Measurements from ENCODE around the gene DEXI.

DEXI gene

GRCh38 chr16:10982465-10983150, 40.3 kb upstream of the DEXI start:
- Histone ChIP-seq H3K4ac (ENCODE audit: low read depth, low read length) (no peak overlapping the region), H3K79me2 (ENCODE audit: control insufficient read depth, insufficient read depth, low read length, poor library complexity) (no peaks in the 10 kb centered on the region), H2AFZ (ENCODE audit: insufficient read depth, low read length, poor library complexity) (no peak overlapping the region), H4K12ac (ENCODE audit: low read depth, low read length) (no peak overlapping the region), H4K8ac (ENCODE audit: low read depth, low read length) (no peak overlapping the region), H3K4me2 (ENCODE audit: low read length) (no peak overlapping the region), H3K27me3 (ENCODE audit: insufficient read depth, low read length) (no peaks in the 10 kb centered on the region), H3K14ac (ENCODE audit: low read length) (no peak overlapping the region), H3K36me3 (ENCODE audit: control insufficient read depth in 1 of 2, insufficient read depth in 2 of 2, low read length in 2 of 2) (peaks cover 7 to 8% of the 10 kb centered on the region in 2 experiments), H3K4me1 (ENCODE audit: control insufficient read depth in 1 of 2, insufficient read depth in 2 of 2, low read length in 2 of 2) (peaks cover 12 to 23% of the 10 kb centered on the region in 2 experiments), H2BK12ac (ENCODE audit: low read length) (no peak overlapping the region), H4K91ac (ENCODE audit: low read depth, low read length) (no peak overlapping the region), H3K4me3 (ENCODE audit: low read depth, low read length) (no peak overlapping the region), H3K27ac (ENCODE audit: low read depth, low read length) (no peak overlapping the region), H2BK5ac (ENCODE audit: low read depth, low read length, poor library complexity) (no peak overlapping the region), H3K9me3 (ENCODE audit: insufficient read depth, low read depth, low read length) (no peaks in the 10 kb centered on the region), H3K18ac (ENCODE audit: low read length) (no peak overlapping the region), H2AK5ac (ENCODE audit: low read length) (no peak overlapping the region), H2BK120ac (ENCODE audit: insufficient read depth, low read length, poor library complexity) (no peak overlapping the region), H3K23ac (ENCODE audit: low read length) (no peak overlapping the region), H3K9ac (ENCODE audit: low read length) (no peak overlapping the region), H3K79me1 (ENCODE audit: low read length) (no peaks in the 10 kb centered on the region)
- WGBS (ENCODE audit: extremely low coverage, insufficient coverage, insufficient read length), result no CpG with 5 or more reads among the region's 15 CpGs
- DNase-seq, result no peak

GRCh38 chr16:10981697-10982216, 39.5 kb upstream of the DEXI start:
- no peak overlapping the region for H2AK5ac ChIP-seq (ENCODE audit: low read length)
- no peak for DNase-seq
- H3K79me2 ChIP-seq (ENCODE audit: control insufficient read depth, insufficient read depth, low read length, poor library complexity), result no peaks in the 10 kb centered on the region
- no peak overlapping the region for H3K27ac ChIP-seq (ENCODE audit: low read depth, low read length)
- no peak overlapping the region for H3K23ac ChIP-seq (ENCODE audit: low read length)
- peaks cover 7 to 8% of the 10 kb centered on the region in 2 experiments for H3K36me3 ChIP-seq (ENCODE audit: control insufficient read depth in 1 of 2, insufficient read depth in 2 of 2, low read length in 2 of 2)
- no peak overlapping the region for H3K18ac ChIP-seq (ENCODE audit: low read length)
- WGBS (ENCODE audit: extremely low coverage, insufficient coverage, insufficient read length), result no CpG with 5 or more reads among the region's 4 CpGs
- no peak overlapping the region for H2BK5ac ChIP-seq (ENCODE audit: low read depth, low read length, poor library complexity)
- H3K9ac ChIP-seq (ENCODE audit: low read length), result no peak overlapping the region
- H3K4me1 ChIP-seq (ENCODE audit: control insufficient read depth in 1 of 2, insufficient read depth in 2 of 2, low read length in 2 of 2), result peaks cover 20 to 29% of the 10 kb centered on the region in 2 experiments
- H2BK12ac ChIP-seq (ENCODE audit: low read length), result no peak overlapping the region
- no peak overlapping the region for H3K4me2 ChIP-seq (ENCODE audit: low read length)
- no peaks in the 10 kb centered on the region for H3K9me3 ChIP-seq (ENCODE audit: insufficient read depth, low read depth, low read length)
- no peak overlapping the region for H2BK120ac ChIP-seq (ENCODE audit: insufficient read depth, low read length, poor library complexity)
- H3K14ac ChIP-seq (ENCODE audit: low read length), result no peak overlapping the region
- H2AFZ ChIP-seq (ENCODE audit: insufficient read depth, low read length, poor library complexity), result no peak overlapping the region
- H3K27me3 ChIP-seq (ENCODE audit: insufficient read depth, low read length), result no peaks in the 10 kb centered on the region
- no peak overlapping the region for H4K12ac ChIP-seq (ENCODE audit: low read depth, low read length)
- no peak overlapping the region for H4K91ac ChIP-seq (ENCODE audit: low read depth, low read length)
- no peak overlapping the region for H3K4me3 ChIP-seq (ENCODE audit: low read depth, low read length)
- H3K4ac ChIP-seq (ENCODE audit: low read depth, low read length), result no peak overlapping the region
- H4K8ac ChIP-seq (ENCODE audit: low read depth, low read length), result no peak overlapping the region
- peaks cover 5% of the 10 kb centered on the region for H3K79me1 ChIP-seq (ENCODE audit: low read length)

- H3K9ac ChIP-seq (ENCODE audit: low read length), result no peak overlapping the region
- H3K36me3 ChIP-seq (ENCODE audit: control insufficient read depth in 1 of 2, insufficient read depth in 2 of 2, low read length in 2 of 2), result peaks cover 7 to 8% of the 10 kb centered on the region in 2 experiments
- no peak for DNase-seq
- H3K23ac ChIP-seq (ENCODE audit: low read length), result no peak overlapping the region
- H2BK120ac ChIP-seq (ENCODE audit: insufficient read depth, low read length, poor library complexity), result no peak overlapping the region
- no peak overlapping the region for H2AK5ac ChIP-seq (ENCODE audit: low read length)
- H3K9me3 ChIP-seq (ENCODE audit: insufficient read depth, low read depth, low read length), result no peaks in the 10 kb centered on the region
- H3K27me3 ChIP-seq (ENCODE audit: insufficient read depth, low read length), result no peaks in the 10 kb centered on the region
- H2AFZ ChIP-seq (ENCODE audit: insufficient read depth, low read length, poor library complexity), result no peak overlapping the region
- H3K4me2 ChIP-seq (ENCODE audit: low read length), result no peak overlapping the region
- no peak overlapping the region for H4K8ac ChIP-seq (ENCODE audit: low read depth, low read length)
- H3K79me2 ChIP-seq (ENCODE audit: control insufficient read depth, insufficient read depth, low read length, poor library complexity), result no peaks in the 10 kb centered on the region
- H3K79me1 ChIP-seq (ENCODE audit: low read length), result peaks cover 5% of the 10 kb centered on the region
- H3K4me1 ChIP-seq (ENCODE audit: control insufficient read depth in 1 of 2, insufficient read depth in 2 of 2, low read length in 2 of 2), result peaks cover 21 to 33% of the 10 kb centered on the region in 2 experiments
- no peak overlapping the region for H2BK12ac ChIP-seq (ENCODE audit: low read length)
- WGBS (ENCODE audit: extremely low coverage, insufficient coverage, insufficient read length), result no CpG with 5 or more reads among the region's 3 CpGs
- no peak overlapping the region for H4K91ac ChIP-seq (ENCODE audit: low read depth, low read length)
- H2BK5ac ChIP-seq (ENCODE audit: low read depth, low read length, poor library complexity), result no peak overlapping the region
- H3K4me3 ChIP-seq (ENCODE audit: low read depth, low read length), result no peak overlapping the region
- no peak overlapping the region for H3K14ac ChIP-seq (ENCODE audit: low read length)
- H3K18ac ChIP-seq (ENCODE audit: low read length), result no peak overlapping the region
- H3K4ac ChIP-seq (ENCODE audit: low read depth, low read length), result no peak overlapping the region
- no peak overlapping the region for H3K27ac ChIP-seq (ENCODE audit: low read depth, low read length)
- no peak overlapping the region for H4K12ac ChIP-seq (ENCODE audit: low read depth, low read length)
These were observed 38.5 kb upstream of the DEXI start for GRCh38 chr16:10980813-10981212.

- Histone ChIP-seq H2BK12ac (ENCODE audit: low read length) (no peak overlapping the region), H2BK5ac (ENCODE audit: low read depth, low read length, poor library complexity) (no peak overlapping the region), H3K4ac (ENCODE audit: low read depth, low read length) (no peak overlapping the region), H3K9me3 (ENCODE audit: insufficient read depth, low read depth, low read length) (no peaks in the 10 kb centered on the region), H3K27ac (ENCODE audit: low read depth, low read length) (no peak overlapping the region), H4K91ac (ENCODE audit: low read depth, low read length) (no peak overlapping the region), H3K23ac (ENCODE audit: low read length) (no peak overlapping the region), H3K4me3 (ENCODE audit: low read depth, low read length) (no peak overlapping the region), H4K12ac (ENCODE audit: low read depth, low read length) (no peak overlapping the region), H3K79me2 (ENCODE audit: control insufficient read depth, insufficient read depth, low read length, poor library complexity) (no peaks in the 10 kb centered on the region), H2BK120ac (ENCODE audit: insufficient read depth, low read length, poor library complexity) (no peak overlapping the region), H3K14ac (ENCODE audit: low read length) (no peak overlapping the region), H3K79me1 (ENCODE audit: low read length) (peaks cover 5% of the 10 kb centered on the region), H2AK5ac (ENCODE audit: low read length) (no peak overlapping the region), H3K27me3 (ENCODE audit: insufficient read depth, low read length) (no peaks in the 10 kb centered on the region), H3K18ac (ENCODE audit: low read length) (no peak overlapping the region), H3K4me1 (ENCODE audit: control insufficient read depth in 1 of 2, insufficient read depth in 2 of 2, low read length in 2 of 2) (peaks cover 21 to 33% of the 10 kb centered on the region in 2 experiments), H3K36me3 (ENCODE audit: control insufficient read depth in 1 of 2, insufficient read depth in 2 of 2, low read length in 2 of 2) (peaks cover 7 to 8% of the 10 kb centered on the region in 2 experiments), H4K8ac (ENCODE audit: low read depth, low read length) (no peak overlapping the region), H3K9ac (ENCODE audit: low read length) (no peak overlapping the region), H3K4me2 (ENCODE audit: low read length) (no peak overlapping the region), H2AFZ (ENCODE audit: insufficient read depth, low read length, poor library complexity) (no peak overlapping the region)
- DNase-seq, result no peak
- no CpG with 5 or more reads among the region's 19 CpGs for WGBS (ENCODE audit: extremely low coverage, insufficient coverage, insufficient read length)
These were observed 37.7 kb upstream of the DEXI start for GRCh38 chr16:10979717-10980601.

All from trophoblast cell (in vitro differentiated cells and primary cell).